GM18873 (cell line): ENCODE data around the gene SDK1.

Experiments
- ATAC-seq: cut with Tn5 transposase; IDR thresholded peaks from one replicate; pipeline ENCODE4 v1.9.1; 2021; ENCODE audit warnings: mild to moderate bottlenecking, moderate library complexity, moderate number of reproducible peaks; ENCODE audit not compliant: unreplicated experiment, low FRiP score

Gene SDK1

GRCh38 chr7:3760651-3761050 is 459.6 kb downstream of the SDK1 start:
- no peak for ATAC-seq

GRCh38 chr7:3762146-3762831 is 461.2 kb downstream of the SDK1 start:
- ATAC-seq = no peak

- ATAC-seq = no peak
These were observed 467.1 kb downstream of the SDK1 start for GRCh38 chr7:3767917-3768777.

- ATAC-seq = no peak
These were observed 470.9 kb downstream of the SDK1 start for GRCh38 chr7:3771906-3772305.

- no peak for ATAC-seq
These were observed 477.3 kb downstream of the SDK1 start for GRCh38 chr7:3778345-3778744.

- no peak for ATAC-seq
These were observed 479.0 kb downstream of the SDK1 start for GRCh38 chr7:3780016-3780415.

GRCh38 chr7:3780525-3780924 is 479.5 kb downstream of the SDK1 start:
- no peak for ATAC-seq

- ATAC-seq = no peak
These were observed 480.6 kb downstream of the SDK1 start for GRCh38 chr7:3781607-3782006.

GRCh38 chr7:3787717-3788264 is 486.7 kb downstream of the SDK1 start:
- no peak for ATAC-seq

- no peak for ATAC-seq
These were observed 489.8 kb downstream of the SDK1 start for GRCh38 chr7:3790803-3791202.

- no peak for ATAC-seq
These were observed 490.3 kb downstream of the SDK1 start for GRCh38 chr7:3791327-3791726.

GRCh38 chr7:3795141-3795540 is 494.1 kb downstream of the SDK1 start:
- no peak for ATAC-seq

GRCh38 chr7:3795781-3796180 is 494.7 kb downstream of the SDK1 start:
- no peak for ATAC-seq

- no peak for ATAC-seq
These were observed 504.1 kb downstream of the SDK1 start for GRCh38 chr7:3805151-3805550.

GRCh38 chr7:3806516-3806915 is 505.5 kb downstream of the SDK1 start:
- ATAC-seq = no peak

- no peak for ATAC-seq
These were observed 506.8 kb downstream of the SDK1 start for GRCh38 chr7:3807824-3808223.

GRCh38 chr7:3821488-3821887 is 520.4 kb downstream of the SDK1 start:
- ATAC-seq = no peak

- no peak for ATAC-seq
These were observed 524.4 kb downstream of the SDK1 start for GRCh38 chr7:3825491-3825890.

- no peak for ATAC-seq
These were observed 531.1 kb downstream of the SDK1 start for GRCh38 chr7:3832199-3832598.

- no peak for ATAC-seq
These were observed 534.1 kb downstream of the SDK1 start for GRCh38 chr7:3835109-3835508.

- no peak for ATAC-seq
These were observed 535.8 kb downstream of the SDK1 start for GRCh38 chr7:3836855-3837254.
